IMR-90 (cell line): Measurements from ENCODE around the gene WFDC5. TPM values are rescaled to one million over a fixed set of nuclear protein-coding genes. Genes with fewer than 3 reads are reported as not detected.

ENCODE experiments used
- ATAC-seq: fragments of 200-7000 bp; cut with Tn5 transposase; 2 replicates; pipeline ENCODE4 v1.9.1; 2020; ENCODE audit warnings: low read depth, mild to moderate bottlenecking, moderate library complexity
- BruUV-seq: library from RNA; stranded (reverse); fragments of 400-500 nt; replicated peaks from 2 replicates; lab custom pipeline; 2021; lab: Mats Ljungman, UMichigan
- CTCF ChIA-PET: fragments of 300-600 bp; formaldehyde crosslinking; extraction: SDS; loops from one replicate; lab custom pipeline; 2021; ENCODE audit warnings: antibody characterized with exemption; lab: Yijun Ruan, JAX
- POLR2A ChIA-PET: fragments of 300-600 bp; sonication (Branson Sonifier 250); formaldehyde crosslinking; loops from one replicate; lab custom pipeline; 2022; ENCODE audit warnings: antibody characterized with exemption; ENCODE audit not compliant: unreplicated experiment; lab: Charles Lee
- DNase-seq: peaks from one replicate; pipeline ENCODE4 v3.0.0; 2013
- H2AFZ ChIP-seq: replicated peaks from 2 replicates; pipeline ENCODE3; 2013; ENCODE audit warnings: low read length, mild to moderate bottlenecking; ENCODE audit not compliant: poor library complexity
- H2AK5ac ChIP-seq: 2 replicates; pipeline ENCODE4 v1.6.1; 2013; ENCODE audit warnings: low read depth, low read length, inconsistent platforms
- H2AK9ac ChIP-seq: replicated peaks from 2 replicates; pipeline ENCODE3; 2013; ENCODE audit warnings: mild to moderate bottlenecking, low read depth, low read length, moderate library complexity; ENCODE audit not compliant: poor library complexity
- H2BK120ac ChIP-seq: 2 replicates; pipeline ENCODE4 v1.6.1; 2013; ENCODE audit warnings: low read depth, low read length, inconsistent platforms
- H2BK15ac ChIP-seq: 3 replicates; pipeline ENCODE4 v1.6.1; 2013; ENCODE audit warnings: low read depth, low read length, inconsistent platforms
- H2BK20ac ChIP-seq: 2 replicates; pipeline ENCODE4 v1.6.1; 2013; ENCODE audit warnings: low read depth, mild to moderate bottlenecking, inconsistent platforms, low read length, moderate library complexity
- H2BK5ac ChIP-seq: 2 replicates; pipeline ENCODE4 v1.6.1; 2013; ENCODE audit warnings: mild to moderate bottlenecking, low read depth, low read length, inconsistent platforms; ENCODE audit not compliant: poor library complexity, severe bottlenecking
- H3K14ac ChIP-seq: replicated peaks from 2 replicates; pipeline ENCODE4 v1.6.1; 2013; ENCODE audit warnings: low read depth, low read length, inconsistent platforms
- H3K18ac ChIP-seq: 2 replicates; pipeline ENCODE4 v1.6.1; 2013; ENCODE audit warnings: low read depth, low read length, control low read depth
- H3K23ac ChIP-seq: 2 replicates; pipeline ENCODE4 v1.6.1; 2013; ENCODE audit warnings: low read depth, low read length, inconsistent platforms
- H3K27ac ChIP-seq: 2 replicates; pipeline ENCODE4 v1.5.1; 2013; ENCODE audit warnings: mild to moderate bottlenecking, control low read depth, low read length; ENCODE audit not compliant: insufficient read depth
- H3K27me3 ChIP-seq: 2 replicates; pipeline ENCODE4 v1.6.1; 2013; ENCODE audit warnings: low read length; ENCODE audit not compliant: control insufficient read depth, insufficient read depth
- H3K36me3 ChIP-seq: 2 replicates; pipeline ENCODE4 v1.6.1; 2013; ENCODE audit warnings: low read length, mixed read lengths; ENCODE audit not compliant: control insufficient read depth, insufficient read depth
- H3K4ac ChIP-seq: 2 replicates; pipeline ENCODE4 v1.6.1; 2013; ENCODE audit warnings: low read depth, low read length, inconsistent platforms
- H3K4me1 ChIP-seq: 2 replicates; pipeline ENCODE4 v1.6.1; 2013; ENCODE audit warnings: low read length, mixed read lengths; ENCODE audit not compliant: control insufficient read depth, insufficient read depth
- H3K4me2 ChIP-seq: 2 replicates; pipeline ENCODE4 v1.6.1; 2013; ENCODE audit warnings: low read depth, mild to moderate bottlenecking, control low read depth, low read length, moderate library complexity
- H3K4me3 ChIP-seq: 2 replicates; pipeline ENCODE4 v1.5.1; 2013; ENCODE audit warnings: low read depth, mild to moderate bottlenecking, control low read depth, low read length, moderate library complexity; ENCODE audit not compliant: insufficient read depth
- H3K56ac ChIP-seq: 2 replicates; pipeline ENCODE4 v1.6.1; 2013; ENCODE audit warnings: low read length, inconsistent platforms; ENCODE audit not compliant: insufficient read depth; ENCODE audit errors: extremely low read depth
- H3K79me1 ChIP-seq, 2 experiments: 2 replicates each; pipeline ENCODE4 v1.6.1; 2013; ENCODE audit warnings: low read length in 2 of 2, inconsistent platforms in 1 of 2, low read depth in 1 of 2
- H3K9ac ChIP-seq: 2 replicates; pipeline ENCODE4 v1.6.1; 2013; ENCODE audit warnings: low read depth, low read length, control low read depth
- H3K9me1 ChIP-seq: 2 replicates; pipeline ENCODE4 v1.6.1; 2013; ENCODE audit warnings: low read length, inconsistent platforms; ENCODE audit not compliant: insufficient read depth
- H3K9me3 ChIP-seq: 2 replicates; pipeline ENCODE4 v1.6.1; 2013; ENCODE audit warnings: low read length; ENCODE audit not compliant: control insufficient read depth, insufficient read depth
- H4K20me1 ChIP-seq: 2 replicates; pipeline ENCODE4 v1.6.1; 2013; ENCODE audit warnings: low read length, inconsistent platforms; ENCODE audit not compliant: insufficient read depth
- H4K5ac ChIP-seq: 2 replicates; pipeline ENCODE4 v1.6.1; 2013; ENCODE audit warnings: mild to moderate bottlenecking, low read depth, low read length, control low read depth
- H4K8ac ChIP-seq, 2 experiments: 2 replicates each; pipeline ENCODE4 v1.6.1; 2013; ENCODE audit warnings: low read depth in 2 of 2, low read length in 2 of 2, control low read depth in 1 of 2, inconsistent platforms in 1 of 2
- H4K91ac ChIP-seq: 2 replicates; pipeline ENCODE4 v1.6.1; 2013; ENCODE audit warnings: low read depth, low read length, inconsistent platforms; ENCODE audit not compliant: insufficient read depth
- CEBPB ChIP-seq: IDR thresholded peaks from 2 replicates; pipeline ENCODE4 v1.6.1; 2012; ENCODE audit warnings: low read depth, low read length, improper control_type of control experiment
- CTCF ChIP-seq: conservative IDR thresholded peaks from 2 replicates; pipeline ENCODE4 v1.5.1; 2012; ENCODE audit warnings: mild to moderate bottlenecking, low read depth, low read length, improper control_type of control experiment
- FOS ChIP-seq: fragments of 150-350 bp; IDR thresholded peaks from 2 replicates; pipeline ENCODE4 v1.6.1; 2016; ENCODE audit warnings: low read depth, low read length
- RAD21 ChIP-seq: IDR thresholded peaks from 2 replicates; pipeline ENCODE4 v1.6.1; 2012; ENCODE audit warnings: low read length, improper control_type of control experiment
- SMC3 ChIP-seq: fragments of 150-350 bp; IDR thresholded peaks from 2 replicates; pipeline ENCODE4 v1.6.1; 2016; ENCODE audit warnings: low read depth, mild to moderate bottlenecking, antibody characterized with exemption, low read length, moderate library complexity
- WGBS, 2 experiments: methylation state at CpG; one replicate each; pipeline versions ENCODE4 v1.1.5 to v1.1.7; 2013; ENCODE audit warnings: missing lambda C conversion rate in 2 of 2; ENCODE audit not compliant: insufficient read length in 1 of 2; ENCODE audit errors: extremely low coverage in 2 of 2; 5-methylcytosine and 5-hydroxymethylcytosine counted together
- dilution Hi-C: fragments of 300-500 bp; cut with HindIII; formaldehyde crosslinking; loops from one replicate; pipeline ENCODE4 v1.14.3; 2018; ENCODE audit warnings: low sequenced_read_pairs; ENCODE audit not compliant: unreplicated experiment
- in situ Hi-C: fragments of 300-500 bp; cut with MboI; formaldehyde crosslinking; loops from 3 replicates; pipeline ENCODE4 v1.14.3; 2019; ENCODE audit warnings: low sequenced_read_pairs, inconsistent platforms, mixed read lengths
- intact Hi-C: fragments of 100-400 bp; cut with micrococcal nuclease; formaldehyde crosslinking; loops from 2 replicates; pipeline ENCODE4 v1.10.0; 2022
- polyA plus RNA-seq, 3 experiments: library from polyadenylated mRNA; depleted of rRNA; stranded (reverse); fragments of >200 nt; gene quantifications; 2 replicates each; pipeline ENCODE4 v1.2.3, GENCODE V29; 2012; ENCODE audit warnings: low replicate concordance in 1 of 3
- total RNA-seq: library from RNA; depleted of rRNA; stranded (reverse); fragments of >200 nt; gene quantifications from 2 replicates; pipeline ENCODE4 v1.2.3, GENCODE V29; 2012

The WFDC5 gene
- total and polyA plus RNA-seq, 2 of the 4 experiments (the other 2 are of a cell fraction), result not detected

DNA sequence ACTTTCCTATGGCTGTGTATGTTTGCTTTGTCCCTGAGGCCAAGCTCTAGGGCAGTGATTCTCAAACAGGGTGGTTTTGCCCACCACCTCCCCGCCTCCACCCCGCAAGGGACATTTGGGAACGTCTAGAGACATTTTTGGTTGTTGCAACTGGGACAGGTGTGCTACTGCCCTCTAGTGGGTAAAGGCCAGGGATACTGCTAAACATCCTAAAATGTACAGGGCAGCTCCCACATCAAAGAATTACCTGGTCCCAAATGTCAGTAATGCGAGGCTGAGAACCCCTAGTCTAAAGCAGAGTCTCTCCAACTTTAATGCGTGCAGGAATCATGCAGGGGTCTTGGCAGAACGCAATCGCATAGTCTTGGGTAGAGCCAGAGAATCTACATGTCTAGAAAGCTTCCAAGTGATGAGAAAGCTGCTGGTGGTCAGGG, 19.2 kb downstream of the WFDC5 start:
- 0 out of 3 replicates have a peak overlapping the region, but pooled peaks have one; percentile 1 for H2BK15ac ChIP-seq
- no peak overlapping the region for H3K9ac ChIP-seq
- H4K8ac ChIP-seq, result peak overlapping the region; percentile 10 to 76; a peak in 3 of 4 replicates
- TF ChIP-seq RAD21 (peak; percentile 79), CEBPB (no peak), CTCF (peak; percentile 79), FOS (no peak), SMC3 (peak; percentile 74)
- intact Hi-C loops (loop anchor here (1.0 to 10.0 kb wide), 5 partner anchors 52 to 679 kb away; partner anchors contain the start of gene KCNK15), dilution Hi-C loops (no loop called here), in situ Hi-C loops (no loop called here)
- peak overlapping the region; percentile 57; the same call in 1 of the 2 replicates for H2BK120ac ChIP-seq
- H3K4me1 ChIP-seq, result peaks cover 4% of the 10 kb centered on the region; the same call in 1 of the 2 replicates
- H3K14ac ChIP-seq, result no peak overlapping the region
- H3K27me3 ChIP-seq, result peaks cover 37% of the 10 kb centered on the region
- H3K9me1 ChIP-seq, result no peaks in the 10 kb centered on the region; the same call in 1 of the 2 replicates
- H2AFZ ChIP-seq, result peak overlapping the region; percentile 60
- ATAC-seq, result peak; percentile 84
- no peak overlapping the region for H3K23ac ChIP-seq
- H2AK5ac ChIP-seq, result no peak overlapping the region
- H3K79me1 ChIP-seq, result no peaks in the 10 kb centered on the region
- no peak overlapping the region for H2AK9ac ChIP-seq
- H3K4ac ChIP-seq, result 0 out of 2 replicates have a peak overlapping the region, but pooled peaks have one; percentile 39
- peak overlapping the region; percentile 82 for H4K5ac ChIP-seq
- peak; percentile 69 for DNase-seq
- WGBS, 2 experiments, result no CpG with 5 or more reads among the region's 7 CpGs
- peaks cover 6% of the 10 kb centered on the region; the same call in 1 of the 2 replicates for H3K9me3 ChIP-seq
- peak overlapping the region; percentile 77; the same call in 1 of the 2 replicates for H3K18ac ChIP-seq
- no peaks in the 10 kb centered on the region for H3K36me3 ChIP-seq
- POLR2A ChIA-PET, result interaction anchor here (0.6 kb wide), 1 partner anchor 1635 kb away, joined by 10 read pairs; no protein-coding TSS in a partner anchor
- H3K4me2 ChIP-seq, result no peak overlapping the region
- no TSS peak for BruUV-seq
- no peak overlapping the region for H3K27ac ChIP-seq
- H3K56ac ChIP-seq, result no peak overlapping the region
- 0 out of 2 replicates have a peak overlapping the region, but pooled peaks have one; percentile 35 for H2BK20ac ChIP-seq
- CTCF ChIA-PET, result interaction anchor here (0.5 to 4.3 kb wide), 14 partner anchors 11 to 1479 kb away, joined by 3 to 40 read pairs (median 4); no protein-coding TSS in a partner anchor
- peak overlapping the region; percentile 80; the same call in 1 of the 2 replicates for H4K91ac ChIP-seq
- no peak overlapping the region for H3K4me3 ChIP-seq
- H2BK5ac ChIP-seq, result peak overlapping the region; percentile 47
- H4K20me1 ChIP-seq, result no peaks in the 10 kb centered on the region
